COLO668 (cell line): ENCODE data around the gene MUC20.

Experiments used
- DNase-seq: peaks from one replicate; lab custom pipeline; 2025; ENCODE audit not compliant: unreplicated experiment; lab: John Stamatoyannopoulos, UW

MUC20 gene

GRCh38 chr3:195754141-195754540 is 33.4 kb downstream of the MUC20 start:
- no peak for DNase-seq

DNA sequence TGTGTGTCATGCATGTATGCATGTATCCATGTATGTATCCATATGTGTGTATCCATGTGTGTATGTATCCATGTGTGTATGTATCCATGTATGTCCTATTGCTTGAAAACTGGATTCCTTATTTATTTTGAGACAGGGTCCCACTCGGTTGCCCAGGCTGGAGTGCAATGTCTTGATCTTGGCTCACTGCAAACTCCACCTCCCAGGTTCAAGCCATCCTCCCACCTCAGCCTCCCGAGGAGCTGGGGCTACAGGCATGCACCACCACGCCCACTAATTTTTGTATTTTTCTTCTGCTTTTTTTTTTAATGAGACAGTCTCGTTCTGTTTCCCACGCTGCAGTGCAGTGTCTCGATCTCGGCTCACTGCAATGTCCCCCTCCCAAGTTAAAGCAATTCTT is 34.1 kb downstream of the MUC20 start:
- no peak for DNase-seq

GRCh38 chr3:195755391-195755790 is 34.6 kb downstream of the MUC20 start:
- DNase-seq, result no peak

GRCh38 chr3:195755791-195756676 is 35.3 kb downstream of the MUC20 start:
- DNase-seq, result no peak

- DNase-seq, result no peak
Observed at GRCh38 chr3:195757438-195757770, 36.6 kb downstream of the MUC20 start.

- no peak for DNase-seq
Observed at GRCh38 chr3:195757827-195758226, 37.0 kb downstream of the MUC20 start.

- no peak for DNase-seq
Observed at GRCh38 chr3:195758721-195759353, 38.1 kb downstream of the MUC20 start.

DNA sequence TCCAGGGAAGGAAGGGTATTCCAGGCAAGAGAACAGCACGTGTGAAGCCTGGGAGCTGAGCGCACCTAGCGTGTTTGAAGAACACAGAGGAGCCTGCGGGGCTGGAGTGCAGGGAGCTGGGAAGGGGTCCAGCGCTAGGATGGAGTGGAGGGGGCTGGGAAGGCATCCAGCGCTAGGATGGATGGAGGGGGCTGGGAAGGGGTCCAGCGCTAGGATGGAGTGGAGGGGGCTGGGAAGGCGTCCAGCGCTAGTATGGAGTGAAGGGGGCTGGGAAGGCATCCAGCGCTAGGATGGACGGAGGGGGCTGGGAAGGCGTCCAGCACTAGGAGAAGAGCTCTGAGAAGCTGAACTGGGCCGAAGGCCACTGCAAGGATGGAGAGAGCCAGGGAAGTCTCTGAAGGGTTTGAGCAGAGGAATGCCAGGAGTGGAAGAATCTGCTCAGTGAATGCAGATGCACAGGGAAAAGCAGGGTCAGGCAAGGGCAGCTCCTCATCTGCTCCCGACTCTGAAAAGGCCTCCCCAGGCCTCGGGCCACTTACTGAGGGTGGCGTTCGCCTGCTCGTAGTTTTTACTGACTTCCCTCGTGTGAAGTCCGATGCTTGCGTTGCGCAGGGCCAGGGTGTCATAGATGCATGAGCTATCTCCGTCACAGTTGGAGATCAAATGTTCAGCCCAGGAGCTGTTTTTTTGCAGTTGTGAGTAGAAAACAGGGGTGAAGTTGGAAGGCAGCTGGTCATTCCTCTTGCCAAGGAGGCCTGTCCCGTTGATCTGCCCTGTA is 39.8 kb downstream of the MUC20 start:
- DNase-seq, result no peak

GRCh38 chr3:195761123-195761566 is 40.4 kb downstream of the MUC20 start:
- no peak for DNase-seq

GRCh38 chr3:195761567-195762248 is 40.9 kb downstream of the MUC20 start:
- DNase-seq, result peak; percentile 38

- DNase-seq, result no peak
Observed at GRCh38 chr3:195762249-195762585, 41.4 kb downstream of the MUC20 start.

DNA sequence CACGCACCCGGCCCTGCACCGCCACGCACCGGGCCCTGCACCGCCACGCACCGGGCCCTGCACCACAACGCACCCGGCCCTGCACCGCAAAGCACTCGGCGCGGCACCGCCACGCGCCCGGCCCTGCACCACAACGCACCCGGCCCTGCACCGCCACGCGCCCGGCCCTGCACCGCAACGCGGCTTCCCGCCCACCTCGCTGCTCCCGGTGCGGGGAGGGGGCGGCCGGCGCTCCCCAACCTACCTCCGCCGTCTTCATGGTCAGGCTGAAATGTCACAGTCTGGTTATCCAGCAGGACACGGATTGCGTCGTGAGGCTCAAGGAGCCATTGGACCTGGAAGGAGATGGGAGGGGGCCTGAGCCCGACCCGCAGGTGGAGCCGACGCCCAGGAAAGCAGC is 41.8 kb downstream of the MUC20 start:
- DNase-seq, result no peak

GRCh38 chr3:195763076-195763830 is 42.5 kb downstream of the MUC20 start:
- no peak for DNase-seq

GRCh38 chr3:195763843-195764825 is 43.4 kb downstream of the MUC20 start:
- no peak for DNase-seq

GRCh38 chr3:195764961-195765706 is 44.4 kb downstream of the MUC20 start:
- DNase-seq, result no peak

DNA sequence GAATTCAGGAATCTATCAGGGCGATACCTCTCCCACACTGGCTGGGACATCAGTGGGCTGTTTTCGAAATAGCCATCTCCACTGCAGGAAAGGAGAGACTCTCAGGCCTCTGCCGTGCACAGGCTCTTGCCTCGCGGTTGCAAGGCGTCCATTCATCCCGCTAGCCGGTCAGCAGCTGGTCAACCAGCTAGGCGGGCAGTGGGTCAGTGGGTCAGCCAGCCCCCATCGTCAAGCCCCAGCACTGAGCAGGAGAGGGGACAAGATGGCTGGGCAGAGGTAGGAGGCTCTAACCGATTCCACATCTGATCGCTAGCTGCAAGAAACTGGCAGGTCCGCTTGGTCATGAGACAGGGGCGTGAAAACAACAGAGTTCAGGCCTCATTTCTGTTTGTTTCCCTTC is 45.9 kb downstream of the MUC20 start:
- DNase-seq, result no peak

DNA sequence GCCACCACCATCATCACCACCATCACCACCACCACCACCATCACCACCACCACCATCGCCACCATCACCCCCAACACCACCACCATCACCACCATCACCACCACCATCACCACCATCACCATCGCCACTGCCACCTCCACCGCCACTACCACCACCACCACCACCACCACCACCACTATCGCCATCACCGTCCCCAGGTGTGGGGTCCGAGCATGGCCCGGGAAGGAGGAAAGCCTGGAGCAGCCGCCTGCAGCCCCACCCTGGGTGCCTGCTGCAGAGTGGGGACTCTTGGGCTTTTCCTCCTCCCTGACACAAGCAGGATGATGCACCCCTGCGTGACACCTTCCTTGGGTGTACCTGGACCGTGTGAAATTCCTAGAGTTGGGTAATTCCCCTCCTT is 47.0 kb downstream of the MUC20 start:
- DNase-seq, result no peak

DNA sequence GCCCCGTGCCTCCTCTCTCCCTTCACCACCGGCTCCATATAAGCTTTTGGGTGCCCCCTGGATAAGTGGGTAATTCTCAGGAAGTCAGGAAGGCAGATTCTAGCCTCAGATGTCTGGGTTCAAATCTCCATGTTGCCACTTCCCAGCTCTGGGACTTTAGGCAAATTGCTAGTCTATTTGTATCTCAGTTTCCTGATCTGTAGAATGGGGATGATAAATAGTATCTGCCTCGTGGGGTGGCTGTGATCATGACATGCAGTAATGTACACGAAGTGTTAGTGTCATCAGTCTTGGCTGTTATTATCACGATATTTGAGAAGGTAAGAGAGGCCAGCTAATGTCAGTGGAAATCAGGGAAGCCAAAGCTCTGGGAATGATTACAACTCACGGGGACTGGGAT is 47.6 kb downstream of the MUC20 start:
- no peak for DNase-seq

GRCh38 chr3:195768831-195769303 is 48.1 kb downstream of the MUC20 start:
- no peak for DNase-seq
